Karpas-422 (cell line): ENCODE results near the gene TMEM129. TPM values are rescaled to one million over a fixed set of nuclear protein-coding genes. Genes with fewer than 3 reads are reported as not detected.

Experiments
- DNase-seq: peaks from one replicate; pipeline ENCODE4 v3.0.0-alpha.2; 2015
- H2AFZ ChIP-seq: fragments of 200-600 bp; sonication (generic); 2 replicates; pipeline ENCODE4 v1.6.1; 2014; ENCODE audit warnings: antibody characterized with exemption, low read length, mixed read lengths
- H3K27ac ChIP-seq: fragments of 200-600 bp; sonication (generic); 2 replicates; pipeline ENCODE4 v1.5.1; 2014; ENCODE audit warnings: mild to moderate bottlenecking, low read length, moderate library complexity
- H3K27me3 ChIP-seq: fragments of 200-600 bp; sonication (generic); 2 replicates; pipeline ENCODE4 v1.6.1; 2014; ENCODE audit warnings: low read length, mixed read lengths
- H3K36me3 ChIP-seq: fragments of 200-600 bp; sonication (generic); 2 replicates; pipeline ENCODE4 v1.6.1; 2014; ENCODE audit warnings: low read length, mixed read lengths; ENCODE audit not compliant: insufficient read depth
- H3K4me1 ChIP-seq: fragments of 200-600 bp; sonication (generic); 2 replicates; pipeline ENCODE4 v1.6.1; 2014; ENCODE audit warnings: mild to moderate bottlenecking, low read length, mixed read lengths
- H3K4me2 ChIP-seq: fragments of 200-600 bp; sonication (generic); 2 replicates; pipeline ENCODE4 v1.6.1; 2014; ENCODE audit warnings: low read length, low read depth, mild to moderate bottlenecking; ENCODE audit not compliant: poor library complexity, severe bottlenecking
- H3K4me3 ChIP-seq: fragments of 200-600 bp; sonication (generic); 2 replicates; pipeline ENCODE4 v1.5.1; 2014; ENCODE audit warnings: mild to moderate bottlenecking, antibody characterized with exemption, low read length, mixed read lengths
- H3K79me2 ChIP-seq: fragments of 200-600 bp; sonication (generic); 2 replicates; pipeline ENCODE4 v1.6.1; 2014; ENCODE audit warnings: mild to moderate bottlenecking, low read length, mixed read lengths
- H3K9ac ChIP-seq: fragments of 200-600 bp; sonication (generic); 2 replicates; pipeline ENCODE4 v1.6.0; 2014; ENCODE audit warnings: low read length
- H3K9me2 ChIP-seq: fragments of 200-600 bp; sonication (generic), shearing (Covaris generic); replicated peaks from 2 replicates; pipeline ENCODE4 v1.6.0; 2014; ENCODE audit warnings: mild to moderate bottlenecking, low read length, moderate library complexity; ENCODE audit not compliant: insufficient read depth
- H3K9me3 ChIP-seq: fragments of 300-700, 200-600 bp; sonication (generic); 2 replicates; pipeline ENCODE4 v1.6.1; 2014; ENCODE audit warnings: low read length, mixed read lengths
- H4K20me1 ChIP-seq: fragments of 200-600 bp; sonication (generic); 2 replicates; pipeline ENCODE4 v1.6.1; 2014; ENCODE audit warnings: mild to moderate bottlenecking, antibody characterized with exemption, low read length, low read depth; ENCODE audit not compliant: insufficient read depth
- total RNA-seq: library from RNA; depleted of rRNA; stranded (reverse); fragments of >200 nt; shearing (Covaris generic); gene quantifications from 2 replicates; pipeline ENCODE4 v1.2.3, GENCODE V29; 2014; ENCODE audit warnings: low replicate concordance

TMEM129 gene
- total RNA-seq, 1 experiment from 2014 or later, result 21.8 TPM

GRCh38 chr4:1737666-1738065 lies 16.5 kb upstream of the TMEM129 start:
- Histone ChIP-seq H3K79me2 (0 out of 2 replicates have a peak, but pooled peaks cover under 1% of the 10 kb centered on the region), H3K4me1 (no peaks in the 10 kb centered on the region), H3K27ac (no peak overlapping the region), H2AFZ (no peak overlapping the region), H3K9ac (no peak overlapping the region), H4K20me1 (no peaks in the 10 kb centered on the region), H3K9me2 (no peaks in the 10 kb centered on the region), H3K4me2 (no peak overlapping the region), H3K4me3 (no peak overlapping the region), H3K27me3 (no peaks in the 10 kb centered on the region), H3K9me3 (peaks cover 16% of the 10 kb centered on the region; the same call in 1 of the 2 replicates), H3K36me3 (peaks cover 69% of the 10 kb centered on the region)
- DNase-seq, result no peak

- no peaks in the 10 kb centered on the region for H3K27me3 ChIP-seq
- no peaks in the 10 kb centered on the region for H3K4me1 ChIP-seq
- H4K20me1 ChIP-seq, result no peaks in the 10 kb centered on the region
- H3K27ac ChIP-seq, result no peak overlapping the region
- H2AFZ ChIP-seq, result no peak overlapping the region
- no peak overlapping the region for H3K4me2 ChIP-seq
- no peak overlapping the region for H3K4me3 ChIP-seq
- peaks cover 16% of the 10 kb centered on the region; the same call in 1 of the 2 replicates for H3K9me3 ChIP-seq
- 0 out of 2 replicates have a peak, but pooled peaks cover 2% of the 10 kb centered on the region for H3K79me2 ChIP-seq
- no peak overlapping the region for H3K9ac ChIP-seq
- DNase-seq, result no peak
- peaks cover 76% of the 10 kb centered on the region for H3K36me3 ChIP-seq
- no peaks in the 10 kb centered on the region for H3K9me2 ChIP-seq
These were observed 15.7 kb upstream of the TMEM129 start for GRCh38 chr4:1736812-1737211.

GRCh38 chr4:1735215-1735614 lies 14.1 kb upstream of the TMEM129 start:
- Histone ChIP-seq H3K4me1 (no peaks in the 10 kb centered on the region), H3K9me3 (peaks cover 16% of the 10 kb centered on the region; the same call in 1 of the 2 replicates), H2AFZ (no peak overlapping the region), H3K36me3 (peaks cover 80% of the 10 kb centered on the region), H4K20me1 (no peaks in the 10 kb centered on the region), H3K27ac (no peak overlapping the region), H3K4me2 (no peak overlapping the region), H3K4me3 (no peak overlapping the region), H3K9ac (no peak overlapping the region), H3K79me2 (0 out of 2 replicates have a peak, but pooled peaks cover 2% of the 10 kb centered on the region), H3K9me2 (no peaks in the 10 kb centered on the region), H3K27me3 (no peaks in the 10 kb centered on the region)
- DNase-seq, result no peak

GRCh38 chr4:1732911-1733310 lies 11.8 kb upstream of the TMEM129 start:
- H3K79me2 ChIP-seq, result peaks cover 20% of the 10 kb centered on the region
- H3K27me3 ChIP-seq, result no peaks in the 10 kb centered on the region
- H3K9ac ChIP-seq, result no peak overlapping the region
- H3K36me3 ChIP-seq, result peaks cover 90% of the 10 kb centered on the region
- no peaks in the 10 kb centered on the region for H3K9me2 ChIP-seq
- no peak overlapping the region for H3K4me3 ChIP-seq
- no peak overlapping the region for H3K4me2 ChIP-seq
- no peak overlapping the region for H2AFZ ChIP-seq
- DNase-seq, result no peak
- no peaks in the 10 kb centered on the region for H3K4me1 ChIP-seq
- H3K27ac ChIP-seq, result no peak overlapping the region
- H4K20me1 ChIP-seq, result no peaks in the 10 kb centered on the region
- peaks cover 9% of the 10 kb centered on the region; the same call in 1 of the 2 replicates for H3K9me3 ChIP-seq

GRCh38 chr4:1731180-1731579 lies 10.1 kb upstream of the TMEM129 start:
- Histone ChIP-seq H3K9me2 (no peaks in the 10 kb centered on the region), H3K27me3 (no peaks in the 10 kb centered on the region), H3K4me1 (no peaks in the 10 kb centered on the region), H3K27ac (no peak overlapping the region), H3K9ac (no peak overlapping the region), H2AFZ (no peak overlapping the region), H3K4me3 (no peak overlapping the region), H3K4me2 (no peak overlapping the region), H3K79me2 (peaks cover 36% of the 10 kb centered on the region), H3K9me3 (no peaks in the 10 kb centered on the region), H3K36me3 (peaks cover 89% of the 10 kb centered on the region), H4K20me1 (no peaks in the 10 kb centered on the region)
- DNase-seq, result no peak

- Histone ChIP-seq H3K36me3 (peaks cover 86% of the 10 kb centered on the region), H3K79me2 (peaks cover 41% of the 10 kb centered on the region), H3K4me3 (no peak overlapping the region), H2AFZ (no peak overlapping the region), H3K27me3 (no peaks in the 10 kb centered on the region), H3K9ac (no peak overlapping the region), H3K27ac (no peak overlapping the region), H3K9me2 (no peaks in the 10 kb centered on the region), H3K9me3 (no peaks in the 10 kb centered on the region), H3K4me1 (no peaks in the 10 kb centered on the region), H3K4me2 (no peak overlapping the region), H4K20me1 (no peaks in the 10 kb centered on the region; the same call in 1 of the 2 replicates)
- DNase-seq, result no peak
These were observed 9.5 kb upstream of the TMEM129 start for GRCh38 chr4:1730532-1731135.

- Histone ChIP-seq H3K4me3 (no peak overlapping the region), H3K4me1 (peaks cover 2% of the 10 kb centered on the region), H3K27me3 (no peaks in the 10 kb centered on the region), H3K9ac (no peak overlapping the region), H2AFZ (no peak overlapping the region), H3K4me2 (no peak overlapping the region), H3K79me2 (peaks cover 54% of the 10 kb centered on the region), H3K36me3 (peaks cover 76% of the 10 kb centered on the region), H4K20me1 (no peaks in the 10 kb centered on the region; the same call in 1 of the 2 replicates), H3K27ac (no peak overlapping the region), H3K9me2 (no peaks in the 10 kb centered on the region), H3K9me3 (no peaks in the 10 kb centered on the region)
- no peak for DNase-seq
These were observed 7.2 kb upstream of the TMEM129 start for GRCh38 chr4:1728061-1728980.
